Tibial nerve (tissue), 3 donors: ENCODE measurements around the gene SH3TC1.

ENCODE experiments used
- POLR2A ChIP-seq, 2 donors: fragments of 450-650 bp; IDR thresholded peaks; one replicate each; pipeline ENCODE4 v1.6.1; 2017; ENCODE audit warnings: antibody characterized with exemption in 2 of 2, mild to moderate bottlenecking in 2 of 2, moderate library complexity in 2 of 2
- TF ChIP-seq, protein P1 (sequence below), 5 experiments: fragments of 200-600 bp in 3 of 5; fragments of 450-650 bp in 2 of 5; sonication (generic) in 3 of 5; IDR thresholded peaks; one replicate each; pipeline ENCODE4 v1.5.1; 2016 to 2019; ENCODE audit warnings: antibody characterized with exemption in 5 of 5, mild to moderate bottlenecking in 3 of 5, moderate library complexity in 2 of 5

DNA sequence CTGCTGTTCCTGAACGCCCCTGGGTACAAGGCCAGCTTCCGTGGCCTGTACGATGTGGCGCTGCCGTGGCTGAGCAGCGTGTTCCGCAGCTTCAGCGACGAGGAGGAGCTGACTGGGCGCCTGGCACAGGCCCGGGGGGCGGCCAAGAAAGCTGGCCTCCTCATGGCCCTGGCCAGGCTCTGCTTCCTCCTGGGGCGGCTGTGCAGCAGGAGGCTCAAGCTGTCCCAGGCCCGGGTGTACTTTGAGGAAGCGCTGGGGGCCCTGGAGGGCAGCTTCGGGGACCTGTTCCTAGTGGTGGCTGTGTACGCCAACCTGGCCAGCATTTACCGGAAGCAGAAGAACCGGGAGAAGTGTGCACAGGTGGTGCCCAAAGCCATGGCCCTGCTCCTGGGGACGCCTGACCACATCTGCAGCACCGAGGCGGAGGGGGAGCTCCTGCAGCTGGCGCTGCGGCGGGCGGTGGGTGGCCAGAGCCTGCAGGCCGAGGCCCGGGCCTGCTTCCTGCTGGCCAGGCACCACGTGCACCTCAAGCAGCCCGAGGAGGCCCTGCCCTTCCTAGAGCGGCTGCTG lies 28.2 kb downstream of the SH3TC1 start:
- TF ChIP-seq, protein P1, sequence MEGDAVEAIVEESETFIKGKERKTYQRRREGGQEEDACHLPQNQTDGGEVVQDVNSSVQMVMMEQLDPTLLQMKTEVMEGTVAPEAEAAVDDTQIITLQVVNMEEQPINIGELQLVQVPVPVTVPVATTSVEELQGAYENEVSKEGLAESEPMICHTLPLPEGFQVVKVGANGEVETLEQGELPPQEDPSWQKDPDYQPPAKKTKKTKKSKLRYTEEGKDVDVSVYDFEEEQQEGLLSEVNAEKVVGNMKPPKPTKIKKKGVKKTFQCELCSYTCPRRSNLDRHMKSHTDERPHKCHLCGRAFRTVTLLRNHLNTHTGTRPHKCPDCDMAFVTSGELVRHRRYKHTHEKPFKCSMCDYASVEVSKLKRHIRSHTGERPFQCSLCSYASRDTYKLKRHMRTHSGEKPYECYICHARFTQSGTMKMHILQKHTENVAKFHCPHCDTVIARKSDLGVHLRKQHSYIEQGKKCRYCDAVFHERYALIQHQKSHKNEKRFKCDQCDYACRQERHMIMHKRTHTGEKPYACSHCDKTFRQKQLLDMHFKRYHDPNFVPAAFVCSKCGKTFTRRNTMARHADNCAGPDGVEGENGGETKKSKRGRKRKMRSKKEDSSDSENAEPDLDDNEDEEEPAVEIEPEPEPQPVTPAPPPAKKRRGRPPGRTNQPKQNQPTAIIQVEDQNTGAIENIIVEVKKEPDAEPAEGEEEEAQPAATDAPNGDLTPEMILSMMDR (IDR thresholded peaks at IDR 0.05), result no peak
- TF ChIP-seq POLR2A (IDR thresholded peaks at IDR 0.05), result no peak
